Left lung (tissue), 10 donors: ENCODE measurements around the gene IDUA. TPM values are rescaled to one million over a fixed set of nuclear protein-coding genes. Genes with fewer than 3 reads are reported as not detected.

Experiments used
- ATAC-seq: fragments of 200-7000 bp; cut with Tn5 transposase; one replicate; pipeline ENCODE4 v1.9.1; 2020; ENCODE audit warnings: moderate library complexity
- DNase-seq, 4 donors: peaks; one replicate each; pipeline ENCODE4 v3.0.0-alpha.2; 2013 to 2020
- H3K27ac ChIP-seq, 2 donors: fragments of 200-600 bp; sonication (generic) in 1 of 2; one replicate each; pipeline versions ENCODE4 v1.5.0 to v1.8.0; 2020 to 2021
- H3K27me3 ChIP-seq, 2 donors: fragments of 200-600 bp; sonication (generic) in 1 of 2; one replicate each; pipeline versions ENCODE4 v1.5.0 to v1.8.0; 2020 to 2021
- H3K36me3 ChIP-seq, 2 donors: fragments of 200-600 bp; sonication (generic) in 1 of 2; one replicate each; pipeline versions ENCODE4 v1.5.0 to v1.8.0; 2020 to 2021
- H3K4me1 ChIP-seq, 2 donors: fragments of 200-600 bp; one replicate each; pipeline ENCODE4 v1.8.0; 2021
- H3K4me3 ChIP-seq, 2 donors: fragments of 200-600 bp; sonication (generic) in 1 of 2; one replicate each; pipeline versions ENCODE4 v1.5.0 to v1.8.0; 2020 to 2021; ENCODE audit warnings: mild to moderate bottlenecking in 1 of 2
- H3K9me3 ChIP-seq, 2 donors: fragments of 200-600 bp; sonication (generic) in 1 of 2; one replicate each; pipeline versions ENCODE4 v1.5.0 to v1.8.0; 2020 to 2021
- intact Hi-C, 2 donors: fragments of 100-400 bp; cut with DNase I; formaldehyde crosslinking; loops; one replicate each; pipeline versions ENCODE4 v1.11.2 to v1.14.2; 2022
- polyA plus RNA-seq, 6 donors: library from polyadenylated mRNA; unstranded; fragments of 120-200 nt; gene quantifications; one replicate each; pipeline ENCODE4 v1.2.1, GENCODE V29; 2013; ENCODE audit not compliant: insufficient read length in 6 of 6
- total RNA-seq, 2 donors: library from RNA; stranded (reverse); fragmentation: NEBNext Ultra II Directional; extraction: Animal tissue kit (Norgen Biotek cat#: 25700); gene quantifications; one replicate each; pipeline ENCODE4 v1.2.1, GENCODE V29; 2021
- TF ChIP-seq, protein P1 (sequence below), 2 donors: fragments of 200-600 bp; sonication (generic) in 1 of 2; IDR thresholded peaks; one replicate each; pipeline versions ENCODE4 v1.5.0 to v1.8.0; 2021; ENCODE audit warnings: antibody characterized with exemption in 2 of 2
- donor health status: DM: no; HTN: yes; CAD: no.
- donor health status: DM: no; HTN: no; CAD: no.

Gene IDUA
- total and polyA plus RNA-seq, 8 donors: 10.1 to 46.8 (median 19.1) TPM

DNA sequence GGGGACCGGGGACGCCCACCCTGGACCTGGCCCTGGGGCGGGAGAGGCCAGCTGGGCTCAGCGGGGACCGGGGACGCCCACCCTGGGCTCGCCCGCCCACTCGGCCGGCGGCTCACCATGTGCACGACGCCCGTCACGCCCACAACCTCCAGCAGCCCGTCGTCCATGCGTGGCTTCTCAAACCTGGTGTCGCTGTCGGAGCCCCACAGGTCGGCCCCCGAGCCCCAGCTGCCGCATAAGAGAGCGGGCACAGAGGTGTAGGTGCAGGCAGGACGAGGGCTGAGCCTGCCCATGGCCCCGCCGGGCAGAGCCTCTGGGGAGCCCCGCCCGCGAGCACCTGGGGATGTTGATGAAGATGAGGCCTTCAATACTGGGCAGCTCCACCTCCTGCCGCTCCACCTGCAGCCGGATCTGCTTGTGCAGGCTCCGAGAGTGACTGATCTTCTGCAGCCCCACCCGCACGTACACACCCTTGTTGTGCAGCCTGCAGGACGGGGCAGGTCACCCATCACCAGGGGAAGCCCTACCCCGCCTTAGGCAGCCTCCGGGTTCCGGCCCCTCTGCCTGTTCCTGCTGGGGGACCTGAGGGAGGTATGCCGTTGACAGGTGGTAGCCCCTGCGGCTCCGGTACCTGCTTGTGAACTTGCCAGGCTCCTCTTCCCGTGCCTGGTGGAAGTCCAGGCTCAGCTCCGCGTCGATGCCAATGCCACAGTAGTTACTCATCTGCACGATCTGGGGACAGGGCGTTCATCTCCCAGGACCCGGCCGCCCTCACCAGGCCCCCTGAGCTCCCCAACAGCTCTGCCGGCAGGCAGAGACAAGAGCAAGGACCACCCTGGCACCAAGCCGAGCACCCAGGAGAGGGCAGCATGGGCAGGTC lies 25.3 kb upstream of the IDUA start:
- Histone ChIP-seq H3K27ac (no peak overlapping the region), H3K27me3 (no peaks in the 10 kb centered on the region), H3K4me3 (no peak overlapping the region), H3K9me3 (no peaks in the 10 kb centered on the region), H3K36me3 (peaks cover 0 to 100% of the 10 kb centered on the region in 2 donors), H3K4me1 (no peaks in the 10 kb centered on the region)
- ATAC-seq: no peak
- DNase-seq: peak in 1 of 4 donors; percentile 73
- intact Hi-C loops: no loop called here
- TF ChIP-seq, protein P1, sequence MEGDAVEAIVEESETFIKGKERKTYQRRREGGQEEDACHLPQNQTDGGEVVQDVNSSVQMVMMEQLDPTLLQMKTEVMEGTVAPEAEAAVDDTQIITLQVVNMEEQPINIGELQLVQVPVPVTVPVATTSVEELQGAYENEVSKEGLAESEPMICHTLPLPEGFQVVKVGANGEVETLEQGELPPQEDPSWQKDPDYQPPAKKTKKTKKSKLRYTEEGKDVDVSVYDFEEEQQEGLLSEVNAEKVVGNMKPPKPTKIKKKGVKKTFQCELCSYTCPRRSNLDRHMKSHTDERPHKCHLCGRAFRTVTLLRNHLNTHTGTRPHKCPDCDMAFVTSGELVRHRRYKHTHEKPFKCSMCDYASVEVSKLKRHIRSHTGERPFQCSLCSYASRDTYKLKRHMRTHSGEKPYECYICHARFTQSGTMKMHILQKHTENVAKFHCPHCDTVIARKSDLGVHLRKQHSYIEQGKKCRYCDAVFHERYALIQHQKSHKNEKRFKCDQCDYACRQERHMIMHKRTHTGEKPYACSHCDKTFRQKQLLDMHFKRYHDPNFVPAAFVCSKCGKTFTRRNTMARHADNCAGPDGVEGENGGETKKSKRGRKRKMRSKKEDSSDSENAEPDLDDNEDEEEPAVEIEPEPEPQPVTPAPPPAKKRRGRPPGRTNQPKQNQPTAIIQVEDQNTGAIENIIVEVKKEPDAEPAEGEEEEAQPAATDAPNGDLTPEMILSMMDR (IDR thresholded peaks at IDR 0.05): no peak

DNA sequence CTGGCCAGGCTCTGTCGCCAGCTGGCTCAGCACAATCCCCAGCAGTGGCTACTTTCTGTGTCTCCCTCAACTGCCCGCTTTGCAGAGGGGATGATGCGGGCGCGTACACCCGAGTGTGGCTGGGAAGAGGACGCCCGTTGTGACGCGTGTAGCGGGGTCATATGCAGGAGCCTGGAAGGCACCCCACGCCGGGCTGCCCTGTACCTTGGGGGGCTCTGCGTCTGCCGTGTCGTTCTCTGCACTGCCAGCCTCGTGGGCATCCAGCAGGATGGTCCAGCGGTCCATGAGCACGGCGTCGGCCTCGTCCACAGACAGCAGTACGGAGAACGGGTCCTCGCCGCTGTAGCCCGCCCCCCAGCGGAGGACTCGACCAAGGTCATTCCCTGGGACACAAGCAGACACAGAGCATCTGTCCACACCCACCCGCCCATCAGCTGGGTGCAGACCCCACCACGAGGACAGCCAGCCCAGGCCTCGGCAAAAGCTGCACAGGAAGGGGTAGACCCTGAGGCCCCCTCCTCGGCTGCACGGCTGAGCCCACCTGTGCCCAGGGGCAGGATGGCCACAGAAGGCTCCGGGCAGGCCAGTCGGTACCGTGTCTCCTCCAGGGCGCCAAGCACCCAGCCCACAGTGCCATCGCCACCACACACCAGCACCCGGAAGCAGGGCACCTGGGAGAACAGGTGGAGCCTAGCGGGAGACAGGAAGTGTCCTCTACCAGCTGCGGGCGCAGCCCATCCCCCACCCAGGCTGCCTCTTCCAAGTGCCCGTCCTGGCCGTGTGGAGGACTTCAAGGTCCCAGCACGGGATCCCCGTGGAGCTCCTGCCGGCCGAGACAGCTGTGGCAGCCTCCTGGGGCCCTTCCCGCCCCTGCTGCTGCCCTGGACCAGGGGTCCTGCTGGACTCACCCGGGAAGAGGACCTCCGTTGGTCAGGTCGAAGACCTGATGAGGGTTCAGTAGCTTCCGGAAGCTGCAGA lies 24.3 kb upstream of the IDUA start:
- TF ChIP-seq, protein P1 (IDR thresholded peaks at IDR 0.05): no peak
- Histone ChIP-seq H3K4me3 (no peak overlapping the region), H3K36me3 (peaks cover 0 to 100% of the 10 kb centered on the region in 2 donors), H3K27ac (no peak overlapping the region), H3K4me1 (no peaks in the 10 kb centered on the region), H3K9me3 (no peaks in the 10 kb centered on the region), H3K27me3 (no peaks in the 10 kb centered on the region)
- DNase-seq (peak in 1 of 4 donors; percentile 80), ATAC-seq (no peak)
- intact Hi-C loops: no loop called here

DNA sequence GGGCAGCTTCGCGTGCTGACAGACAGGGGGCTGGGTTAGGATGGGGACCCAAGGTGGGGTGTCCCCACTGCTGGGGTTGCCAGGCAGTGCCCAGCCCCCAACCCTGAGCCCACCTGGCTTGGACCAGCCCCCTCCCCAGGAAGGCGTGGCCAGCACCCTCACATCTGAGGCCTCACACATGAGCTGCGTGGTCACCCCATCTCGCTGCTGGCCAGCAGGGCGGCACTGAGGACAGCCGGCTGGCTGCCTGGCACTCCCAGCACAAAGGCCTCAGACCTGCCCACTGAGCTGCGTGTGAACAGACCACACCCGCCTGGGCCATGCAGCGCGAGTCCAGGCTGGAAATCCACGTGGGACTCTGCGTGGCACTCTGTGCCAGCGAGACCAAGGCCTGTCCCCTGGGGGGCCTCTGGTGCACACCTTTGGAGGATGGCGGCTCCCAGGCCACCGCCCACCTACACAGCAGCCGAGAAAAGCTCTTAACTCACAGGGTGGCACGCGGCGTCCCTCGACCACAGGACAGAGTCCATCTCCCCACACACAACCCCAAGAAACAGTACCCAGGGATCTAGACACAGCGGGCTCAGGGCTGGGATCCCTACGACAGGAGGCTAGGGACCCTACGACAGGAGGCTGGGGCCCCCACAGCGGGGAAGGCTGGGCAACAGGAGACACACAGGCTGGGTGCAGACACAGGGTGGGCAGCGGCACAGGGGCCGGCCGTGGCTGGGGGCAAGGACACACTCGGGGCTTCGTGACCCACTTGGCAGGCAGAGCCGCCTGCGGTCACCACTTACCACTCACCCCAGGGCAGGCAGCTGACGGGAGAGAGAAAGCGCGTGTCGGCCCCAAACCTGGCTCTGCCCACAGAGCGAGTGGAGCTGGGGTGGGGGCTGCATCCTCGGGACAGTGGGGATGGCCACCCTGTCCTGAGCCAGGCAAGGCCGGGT lies 23.3 kb upstream of the IDUA start:
- H3K27me3 ChIP-seq: peaks cover 0 to 5% of the 10 kb centered on the region in 2 donors
- ATAC-seq: no peak
- intact Hi-C loops: no loop called here
- H3K4me3 ChIP-seq: no peak overlapping the region
- peaks cover 0 to 93% of the 10 kb centered on the region in 2 donors for H3K36me3 ChIP-seq
- TF ChIP-seq, protein P1 (IDR thresholded peaks at IDR 0.05): no peak
- no peaks in the 10 kb centered on the region for H3K4me1 ChIP-seq
- H3K27ac ChIP-seq: no peak overlapping the region
- DNase-seq: peak in 1 of 4 donors; percentile 72
- no peaks in the 10 kb centered on the region for H3K9me3 ChIP-seq

DNA sequence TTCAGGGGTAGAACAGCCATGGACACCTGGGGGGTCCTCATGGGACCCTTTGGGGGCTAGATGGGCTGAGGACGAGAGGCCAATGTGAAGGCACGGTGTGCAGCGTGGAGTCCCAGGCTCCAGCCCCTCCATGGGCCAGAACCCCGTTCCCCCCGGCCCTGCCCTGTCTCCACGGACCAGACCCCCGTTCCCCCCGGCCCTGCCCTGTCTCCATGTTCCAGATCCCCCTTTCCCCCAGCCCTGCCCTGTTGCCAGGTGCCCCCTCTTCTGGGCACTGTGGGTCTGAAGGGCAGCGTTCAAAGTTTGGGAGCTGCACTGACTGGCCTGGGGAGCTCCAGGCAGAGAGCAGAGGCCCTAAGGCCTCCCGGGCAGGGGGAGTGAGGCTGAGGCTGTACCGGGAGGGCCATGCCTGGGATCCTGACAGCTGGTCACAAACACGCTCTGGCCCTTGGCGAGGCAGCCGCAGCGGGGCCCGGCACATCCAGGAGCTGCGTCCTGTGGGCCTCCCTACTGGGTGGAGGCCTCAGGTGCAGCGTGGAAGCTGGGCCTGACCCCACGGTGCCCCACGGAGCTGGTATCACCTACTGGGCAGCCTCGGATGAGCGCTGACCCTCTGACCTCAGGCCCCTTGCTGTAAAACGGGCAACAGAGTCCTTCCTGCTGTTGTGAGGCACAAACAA lies 22.4 kb upstream of the IDUA start:
- H3K27ac ChIP-seq: no peak overlapping the region
- peaks cover 0 to 5% of the 10 kb centered on the region in 2 donors for H3K27me3 ChIP-seq
- ATAC-seq (no peak), DNase-seq (peak in 1 of 4 donors; percentile 71)
- peaks cover 0 to 83% of the 10 kb centered on the region in 2 donors for H3K36me3 ChIP-seq
- H3K4me1 ChIP-seq: no peaks in the 10 kb centered on the region
- no peak overlapping the region for H3K4me3 ChIP-seq
- TF ChIP-seq, protein P1 (IDR thresholded peaks at IDR 0.05): no peak
- intact Hi-C loops: no loop called here
- H3K9me3 ChIP-seq: no peaks in the 10 kb centered on the region
